SK-N-SH (cell line): ENCODE data around the gene PSMD13. TPM values are rescaled to one million over a fixed set of nuclear protein-coding genes. Genes with fewer than 3 reads are reported as not detected.

ENCODE experiments used
- CTCF ChIA-PET: fragments of 300-600, 350-600 bp; formaldehyde crosslinking; extraction: SDS; loops from one replicate; lab custom pipeline; 2021; lab: Yijun Ruan, JAX
- POLR2A ChIA-PET: fragments of 350-600 bp; sonication (Branson Sonifier 250); formaldehyde crosslinking; extraction: SDS; loops from one replicate; lab custom pipeline; 2020; ENCODE audit warnings: antibody characterized with exemption, inconsistent platforms; lab: Yijun Ruan, JAX
- DNase-seq: peaks from one replicate; pipeline ENCODE4 v3.0.0; 2012
- H2AFZ ChIP-seq: fragments of 200-600 bp; sonication (generic); 2 replicates; pipeline ENCODE4 v1.8.1; 2016; ENCODE audit warnings: antibody characterized with exemption, mild to moderate bottlenecking, low read depth
- H3F3A ChIP-seq: fragments of 200-600 bp; sonication (generic); replicated peaks from 2 replicates; pipeline ENCODE3; 2016; ENCODE audit warnings: antibody characterized with exemption, mild to moderate bottlenecking; ENCODE audit not compliant: insufficient read depth
- H3K27ac ChIP-seq, 2 experiments: fragments of 200-500 bp in 1 of 2; fragments of 200-600 bp in 1 of 2; sonication (Bioruptor generic) in 1 of 2; sonication (generic), shearing (Covaris generic) in 1 of 2; 2 replicates each; pipeline versions ENCODE4 v1.5.1 to v1.6.1; 2014 to 2016; ENCODE audit warnings: low read depth in 2 of 2, inconsistent platforms in 1 of 2, low read length in 1 of 2, mild to moderate bottlenecking in 1 of 2, mixed read lengths in 1 of 2
- H3K27me3 ChIP-seq: fragments of 200-600 bp; sonication (generic), shearing (Covaris generic); 2 replicates; pipeline ENCODE4 v1.6.1; 2016; ENCODE audit warnings: mixed run types; ENCODE audit not compliant: insufficient read depth
- H3K36me3 ChIP-seq, 2 experiments: fragments of 200-500 bp in 1 of 2; fragments of 200-600 bp in 1 of 2; sonication (Bioruptor generic) in 1 of 2; sonication (generic) in 1 of 2; replicated peaks in 1 of 2; 2 replicates each; pipeline versions ENCODE3 to v1.5.1; 2014 to 2016; ENCODE audit warnings: low read length in 1 of 2, mild to moderate bottlenecking in 1 of 2; ENCODE audit not compliant: insufficient read depth in 2 of 2, control insufficient read depth in 1 of 2
- H3K4me1 ChIP-seq, 2 experiments: fragments of 200-500 bp in 1 of 2; fragments of 200-600 bp in 1 of 2; sonication (Bioruptor generic) in 1 of 2; sonication (generic), shearing (Covaris generic) in 1 of 2; 2 replicates each; pipeline versions ENCODE4 v1.5.1 to v1.6.1; 2014 to 2016; ENCODE audit warnings: low read depth in 1 of 2, low read length in 1 of 2, mixed run types in 1 of 2; ENCODE audit not compliant: insufficient read depth in 2 of 2, control insufficient read depth in 1 of 2
- H3K4me2 ChIP-seq: fragments of 200-600 bp; sonication (generic), shearing (Covaris generic); 2 replicates; pipeline ENCODE4 v1.6.1; 2017; ENCODE audit warnings: mixed run types
- H3K4me3 ChIP-seq, 2 experiments: fragments of 200-500 bp in 1 of 2; fragments of 200-600 bp in 1 of 2; sonication (Bioruptor generic) in 1 of 2; sonication (generic), shearing (Covaris generic) in 1 of 2; 2 replicates each; pipeline versions ENCODE4 v1.5.1 to v1.8.1; 2014 to 2016; ENCODE audit warnings: low read depth in 2 of 2, inconsistent platforms in 1 of 2, low read length in 1 of 2, mild to moderate bottlenecking in 1 of 2, mixed read lengths in 1 of 2, moderate library complexity in 1 of 2
- H3K79me2 ChIP-seq: fragments of 200-600 bp; sonication (generic); 2 replicates; pipeline ENCODE4 v1.8.1; 2017; ENCODE audit warnings: mild to moderate bottlenecking; ENCODE audit not compliant: insufficient read depth
- H3K9ac ChIP-seq: fragments of 200-600 bp; sonication (generic); 2 replicates; pipeline ENCODE4 v1.6.1; 2017; ENCODE audit warnings: mixed run types
- H3K9me2 ChIP-seq: fragments of 200-600 bp; sonication (generic); 2 replicates; pipeline ENCODE4 v1.6.1; 2017; ENCODE audit warnings: mixed run types
- H3K9me3 ChIP-seq: fragments of 200-600 bp; sonication (generic); 2 replicates; pipeline ENCODE4 v1.6.1; 2017; ENCODE audit warnings: mixed run types, mild to moderate bottlenecking, moderate library complexity
- H4K20me1 ChIP-seq: fragments of 200-600 bp; sonication (generic); 2 replicates; pipeline ENCODE4 v1.6.1; 2017; ENCODE audit warnings: mild to moderate bottlenecking, mixed run types; ENCODE audit not compliant: insufficient read depth
- ELF1 ChIP-seq: IDR thresholded peaks from 2 replicates; pipeline ENCODE4 v1.4.0; 2012
- EP300 ChIP-seq, 2 experiments: IDR thresholded peaks; 2 replicates each; pipeline versions ENCODE4 v1.4.0 to v1.6.1; 2012; ENCODE audit warnings: borderline replicate concordance in 1 of 2, low read depth in 1 of 2, low read length in 1 of 2
- EZH2phosphoT487 ChIP-seq: fragments of 200-600 bp; sonication (generic); IDR thresholded peaks from 2 replicates; pipeline ENCODE4 v1.6.1; 2017; ENCODE audit warnings: low read depth, mixed run types, mild to moderate bottlenecking, antibody characterized with exemption, moderate library complexity, borderline replicate concordance
- FOSL2 ChIP-seq: IDR thresholded peaks from 2 replicates; pipeline ENCODE4 v1.4.0; 2012; ENCODE audit warnings: low read depth, mild to moderate bottlenecking, moderate library complexity, borderline replicate concordance
- FOXJ3 ChIP-seq: sonication (generic); formaldehyde crosslinking; IDR thresholded peaks from 2 replicates; pipeline ENCODE4 v1.5.1; 2020; ENCODE audit warnings: mild to moderate bottlenecking, missing genetic modification reagents
- FOXM1 ChIP-seq: IDR thresholded peaks from 2 replicates; pipeline ENCODE4 v1.4.0; 2012; ENCODE audit warnings: low read depth, mild to moderate bottlenecking
- GATA2 ChIP-seq: sonication (generic); formaldehyde crosslinking; IDR thresholded peaks from 2 replicates; pipeline ENCODE4 v1.5.0; 2020; ENCODE audit warnings: mild to moderate bottlenecking, missing genetic modification reagents
- MEF2A ChIP-seq: IDR thresholded peaks from 2 replicates; pipeline ENCODE4 v1.4.0; 2012; ENCODE audit warnings: low read depth, borderline replicate concordance
- NFIC ChIP-seq: IDR thresholded peaks from 2 replicates; pipeline ENCODE4 v1.4.0; 2012; ENCODE audit warnings: borderline replicate concordance
- NRF1 ChIP-seq: IDR thresholded peaks from 2 replicates; pipeline ENCODE4 v1.6.1; 2012; ENCODE audit warnings: low read depth, mild to moderate bottlenecking, low read length
- RAD21 ChIP-seq: IDR thresholded peaks from 2 replicates; pipeline ENCODE4 v1.6.1; 2012; ENCODE audit warnings: mild to moderate bottlenecking, low read length
- RXRA ChIP-seq: IDR thresholded peaks from 2 replicates; pipeline ENCODE4 v1.4.0; 2012; ENCODE audit warnings: low read depth, mild to moderate bottlenecking, borderline replicate concordance
- SIN3A ChIP-seq: IDR thresholded peaks from 2 replicates; pipeline ENCODE4 v1.6.1; 2012; ENCODE audit warnings: low read depth, mild to moderate bottlenecking, low read length, moderate library complexity, borderline replicate concordance
- TEAD4 ChIP-seq: IDR thresholded peaks from 2 replicates; pipeline ENCODE4 v1.4.0; 2012; ENCODE audit warnings: mild to moderate bottlenecking, borderline replicate concordance; ENCODE audit not compliant: insufficient read depth
- USF2 ChIP-seq: fragments of 150-350 bp; IDR thresholded peaks from 2 replicates; pipeline ENCODE4 v1.6.1; 2017; ENCODE audit warnings: antibody characterized with exemption, low read length, low read depth, borderline replicate concordance
- ZBTB33 ChIP-seq: IDR thresholded peaks from 2 replicates; pipeline ENCODE4 v1.4.0; 2012; ENCODE audit warnings: low read depth, borderline replicate concordance
- WGBS: methylation state at CpG from one replicate; pipeline ENCODE4 v1.1.6; 2017; ENCODE audit warnings: low lambda C conversion rate; 5-methylcytosine and 5-hydroxymethylcytosine counted together
- polyA plus RNA-seq, 3 experiments: library from polyadenylated mRNA; depleted of rRNA; stranded (reverse); fragments of >200 nt; gene quantifications; 2 replicates each; pipeline ENCODE4 v1.2.3, GENCODE V29; 2012

Gene PSMD13
- polyA plus RNA-seq, 1 of the 3 experiments (the other 2 are of a cell fraction), result 196 TPM

- ChIA-PET CTCF (no interaction called here), POLR2A (no interaction called here)
- Histone ChIP-seq H3K27me3 (no peaks in the 10 kb centered on the region), H3K79me2 (peaks cover 15% of the 10 kb centered on the region), H3K4me2 (no peak overlapping the region), H3K9me2 (no peaks in the 10 kb centered on the region), H3K9ac (no peak overlapping the region), H4K20me1 (no peaks in the 10 kb centered on the region; the same call in 1 of the 2 replicates), H3K4me1 (no peaks in the 10 kb centered on the region), H3F3A (no peaks in the 10 kb centered on the region), H3K36me3 (peaks cover 0 to 4% of the 10 kb centered on the region in 2 experiments), H3K4me3 (no peak overlapping the region), H3K9me3 (no peaks in the 10 kb centered on the region), H3K27ac (no peak overlapping the region), H2AFZ (no peak overlapping the region)
- DNase-seq, result no peak
- no peak for TF ChIP-seq ZBTB33
- TF ChIP-seq USF2, result no peak
- no peak for TF ChIP-seq NFIC
- no peak for TF ChIP-seq EZH2phosphoT487
- no peak for TF ChIP-seq NRF1
- no peak for TF ChIP-seq FOXJ3 (CRISPR knock-in tag)
- no peak for TF ChIP-seq MEF2A
- TF ChIP-seq FOSL2, result no peak
- no peak for TF ChIP-seq SIN3A
- TF ChIP-seq ELF1, result no peak
- TF ChIP-seq EP300 (IDR thresholded peaks at IDR 0.05; ENCODE audit: borderline replicate concordance in 1 of 2, low read depth in 1 of 2, low read length in 1 of 2), result no peak
- no peak for TF ChIP-seq GATA2
- no peak for TF ChIP-seq TEAD4
- no peak for TF ChIP-seq RXRA
- no peak for TF ChIP-seq RAD21
- no peak for TF ChIP-seq FOXM1
- 87% methylated on average over 7 of the region's 7 CpGs for WGBS
Observed at GRCh38 chr11:224424-224823, 12.4 kb upstream of the PSMD13 start.
